ENCODE data around the gene MYH13.

MYH13 gene

GRCh38 chr17:10396524-10397163 lies 23.8 kb upstream of the MYH13 start:
- H3K79me2 ChIP-seq (ENCODE audit: insufficient read depth, low read depth): no peaks in the 10 kb centered on the region
- no peak overlapping the region for H3K4me2 ChIP-seq
- H3K9ac ChIP-seq: no peak overlapping the region
- no peaks in the 10 kb centered on the region for H3K27me3 ChIP-seq (ENCODE audit: insufficient read depth, low read depth)
- H4K20me1 ChIP-seq (ENCODE audit: insufficient read depth): no peaks in the 10 kb centered on the region
- no peak overlapping the region for H3K4me3 ChIP-seq (IDR thresholded peaks at IDR 0.05; ENCODE audit: insufficient read depth, low read depth, low read length)
- H3K36me3 ChIP-seq (ENCODE audit: insufficient read depth): no peaks in the 10 kb centered on the region
- no peak overlapping the region for H3K27ac ChIP-seq
- H2AFZ ChIP-seq (ENCODE audit: low read depth): no peak overlapping the region
- TF ChIP-seq CTCF (conservative IDR thresholded peaks at IDR 0.05; ENCODE audit: low read depth, low read length): no peak
- no peaks in the 10 kb centered on the region for H3K4me1 ChIP-seq (ENCODE audit: low read depth, poor library complexity, severe bottlenecking)

GRCh38 chr17:10394201-10394887 lies 21.5 kb upstream of the MYH13 start:
- TF ChIP-seq CTCF (conservative IDR thresholded peaks at IDR 0.05; ENCODE audit: low read depth, low read length): no peak
- no peak overlapping the region for H3K4me2 ChIP-seq
- no peaks in the 10 kb centered on the region for H3K36me3 ChIP-seq (ENCODE audit: insufficient read depth)
- no peak overlapping the region for H3K9ac ChIP-seq
- no peaks in the 10 kb centered on the region for H4K20me1 ChIP-seq (ENCODE audit: insufficient read depth)
- no peak overlapping the region for H3K27ac ChIP-seq
- H3K79me2 ChIP-seq (ENCODE audit: insufficient read depth, low read depth): no peaks in the 10 kb centered on the region
- H3K27me3 ChIP-seq (ENCODE audit: insufficient read depth, low read depth): no peaks in the 10 kb centered on the region
- no peak overlapping the region for H2AFZ ChIP-seq (ENCODE audit: low read depth)
- H3K4me3 ChIP-seq (IDR thresholded peaks at IDR 0.05; ENCODE audit: insufficient read depth, low read depth, low read length): no peak overlapping the region
- H3K4me1 ChIP-seq (ENCODE audit: low read depth, poor library complexity, severe bottlenecking): no peaks in the 10 kb centered on the region

GRCh38 chr17:10392880-10393279 lies 20.1 kb upstream of the MYH13 start:
- no peaks in the 10 kb centered on the region for H3K27me3 ChIP-seq (ENCODE audit: insufficient read depth, low read depth)
- no peak overlapping the region for H3K4me3 ChIP-seq (IDR thresholded peaks at IDR 0.05; ENCODE audit: insufficient read depth, low read depth, low read length)
- H4K20me1 ChIP-seq (ENCODE audit: insufficient read depth): no peaks in the 10 kb centered on the region
- no peaks in the 10 kb centered on the region for H3K4me1 ChIP-seq (ENCODE audit: low read depth, poor library complexity, severe bottlenecking)
- H3K36me3 ChIP-seq (ENCODE audit: insufficient read depth): no peaks in the 10 kb centered on the region
- H2AFZ ChIP-seq (ENCODE audit: low read depth): no peak overlapping the region
- TF ChIP-seq CTCF (conservative IDR thresholded peaks at IDR 0.05; ENCODE audit: low read depth, low read length): no peak
- no peaks in the 10 kb centered on the region for H3K79me2 ChIP-seq (ENCODE audit: insufficient read depth, low read depth)
- H3K4me2 ChIP-seq: no peak overlapping the region
- H3K27ac ChIP-seq: no peak overlapping the region
- no peak overlapping the region for H3K9ac ChIP-seq

GRCh38 chr17:10385871-10386270 lies 13.1 kb upstream of the MYH13 start:
- Histone ChIP-seq H3K27me3 (ENCODE audit: insufficient read depth, low read depth) (no peaks in the 10 kb centered on the region), H3K27ac (no peak overlapping the region), H2AFZ (ENCODE audit: low read depth) (no peak overlapping the region), H3K36me3 (ENCODE audit: insufficient read depth) (no peaks in the 10 kb centered on the region), H3K9ac (no peak overlapping the region), H3K4me1 (ENCODE audit: low read depth, poor library complexity, severe bottlenecking) (no peaks in the 10 kb centered on the region), H3K4me3 (IDR thresholded peaks at IDR 0.05; ENCODE audit: insufficient read depth, low read depth, low read length) (no peak overlapping the region), H4K20me1 (ENCODE audit: insufficient read depth) (no peaks in the 10 kb centered on the region), H3K4me2 (no peak overlapping the region), H3K79me2 (ENCODE audit: insufficient read depth, low read depth) (no peaks in the 10 kb centered on the region)
- no peak for TF ChIP-seq CTCF (conservative IDR thresholded peaks at IDR 0.05; ENCODE audit: low read depth, low read length)

Measured in KMS-11 (cell line).